Tongue (tissue), 2 donors: ENCODE data around the gene MAST3. TPM values are rescaled to one million over a fixed set of nuclear protein-coding genes. Genes with fewer than 3 reads are reported as not detected.
"Not testable (repeated sequence)": the region's sequence is repeated elsewhere in the genome, so short reads cannot be mapped to it uniquely, and the experiment has no call there.

Source experiments
- DNase-seq: peaks from one replicate; pipeline ENCODE4 v3.0.0-alpha.2; 2015
- total RNA-seq: library from RNA; depleted of rRNA; stranded (reverse); fragments of >200 nt; gene quantifications from one replicate; pipeline ENCODE4 v1.2.3, GENCODE V29; 2014

The MAST3 gene
- total RNA-seq, 1 donor from 2014 or later = 4.9 TPM

DNA sequence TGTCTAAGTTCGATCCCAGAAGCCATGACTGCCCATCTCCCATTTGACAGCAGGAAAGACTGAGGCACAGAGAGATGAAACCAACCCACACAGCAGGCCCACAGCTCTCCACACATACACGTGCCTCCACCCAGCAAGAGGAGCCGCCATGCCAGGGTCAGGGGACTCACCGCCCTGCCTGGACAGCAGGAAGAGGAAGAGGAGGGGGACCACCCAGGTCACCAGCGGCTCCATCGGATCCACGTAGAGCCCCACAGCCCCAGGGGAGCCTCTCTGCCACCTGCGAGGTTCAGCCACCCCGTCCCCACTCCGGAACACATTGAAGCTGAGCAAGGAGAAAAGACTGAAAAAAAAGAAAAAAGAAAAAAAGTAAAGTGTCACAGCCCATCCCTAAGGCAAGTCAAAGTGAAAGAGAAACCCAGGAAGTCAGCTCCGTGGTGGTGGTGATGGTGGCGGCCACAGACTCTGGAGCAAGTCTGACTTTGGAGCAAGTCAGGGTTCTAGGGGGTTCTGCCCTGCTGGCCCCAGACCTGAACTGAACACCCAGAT is 10.9 kb upstream of the MAST3 start, which contains the start of gene IL12RB1:
TSS of gene IL12RB1 (minus strand) at position 345 of the 549 bp plus-strand sequence. CDS start at position 234, 111 bp downstream.
- no peak for DNase-seq

DNA sequence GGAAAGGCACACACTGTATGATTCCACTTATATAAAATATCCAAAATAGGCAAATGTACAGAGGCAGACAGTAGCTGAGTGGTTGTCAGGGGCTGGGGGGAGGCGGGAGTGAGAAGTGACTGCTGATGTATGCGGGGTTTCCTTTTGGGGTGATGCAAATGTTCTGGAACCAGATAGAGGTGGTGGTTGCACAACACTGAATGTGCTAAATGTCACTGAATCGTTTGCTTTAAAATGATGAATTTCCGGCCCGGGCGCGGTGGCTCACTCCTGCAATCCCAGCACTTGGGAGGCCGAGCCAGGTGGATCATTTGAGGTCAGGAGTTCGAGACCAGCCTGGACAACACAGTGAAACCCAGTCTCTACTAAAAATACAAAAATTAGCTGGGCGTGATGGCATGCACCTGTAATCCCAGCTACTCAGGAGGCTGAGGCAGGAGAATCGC is 8.5 kb upstream of the MAST3 start:
- not testable (repeated sequence) for DNase-seq

DNA sequence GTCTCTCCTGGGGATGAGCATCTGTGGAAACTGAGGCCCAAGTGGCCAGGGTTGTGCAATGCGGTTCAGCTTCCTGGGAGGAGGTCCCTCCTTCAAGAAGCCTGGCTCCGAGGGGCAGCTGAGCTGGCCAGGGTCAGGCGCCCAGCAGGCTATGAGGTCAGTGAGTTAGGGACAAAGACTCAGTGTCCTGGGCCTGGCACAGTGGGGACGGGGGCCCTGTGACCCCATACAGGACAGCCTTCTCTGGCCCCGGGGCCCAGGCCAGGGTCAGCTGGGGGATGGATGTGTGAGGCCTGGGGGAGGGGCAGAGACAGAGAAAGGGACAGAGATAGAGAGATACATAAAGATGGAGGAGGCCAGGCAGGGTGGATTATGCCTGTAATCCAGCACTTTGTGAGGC is 7.9 kb upstream of the MAST3 start:
- no peak for DNase-seq

DNA sequence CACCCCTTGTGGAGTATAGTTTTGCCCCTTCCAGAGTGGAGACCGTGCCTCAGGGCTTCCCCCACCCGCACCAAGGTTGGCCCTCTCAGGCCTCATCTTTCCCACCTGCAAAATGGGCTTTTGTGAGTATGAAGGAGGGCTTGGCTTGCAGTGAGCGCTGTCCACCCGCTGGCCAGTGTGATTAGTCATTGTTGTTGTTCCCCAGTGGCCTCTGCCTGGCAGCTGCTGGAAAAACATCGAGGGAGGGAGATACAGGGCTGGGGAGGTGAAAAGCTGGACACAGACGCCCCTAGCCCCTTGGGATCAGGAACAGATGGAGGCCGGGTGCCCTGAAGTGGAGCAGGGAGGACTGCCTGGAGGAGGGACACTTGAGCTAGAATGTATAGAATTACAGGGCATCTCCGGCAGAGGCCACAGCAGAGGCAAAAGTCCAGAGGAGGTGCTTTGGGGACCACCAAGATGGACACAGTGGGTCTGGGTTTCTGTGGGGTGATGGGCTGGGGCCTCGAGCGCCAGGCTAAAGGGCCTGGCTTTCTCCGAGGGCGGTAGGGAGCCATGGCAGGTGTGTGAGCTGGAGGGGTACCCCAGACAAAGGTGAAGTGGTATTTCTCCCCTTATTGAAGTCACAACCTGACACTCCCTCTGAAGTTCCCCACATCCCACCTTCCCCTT is 6.9 kb upstream of the MAST3 start:
- DNase-seq = no peak

DNA sequence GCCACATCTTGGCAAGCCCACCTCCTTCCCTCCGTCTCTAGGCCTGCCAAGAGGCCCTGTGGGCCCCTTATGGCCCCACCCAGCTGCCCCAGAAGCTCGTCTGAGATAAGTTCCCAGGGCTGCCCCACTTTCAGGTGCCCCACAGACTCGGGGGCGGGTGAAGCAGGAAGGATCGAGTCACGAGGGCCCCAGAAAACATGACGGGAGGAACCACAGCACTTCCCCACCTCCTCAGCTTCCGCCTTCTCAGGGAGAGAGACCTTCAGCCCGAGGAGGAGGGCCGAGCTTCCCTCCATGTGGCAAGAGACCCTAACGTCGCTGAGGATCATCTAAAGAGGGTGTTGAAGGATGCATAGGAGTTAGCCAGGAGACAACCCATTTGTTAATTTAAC is 6.4 kb upstream of the MAST3 start:
- DNase-seq = peak; percentile 13

DNA sequence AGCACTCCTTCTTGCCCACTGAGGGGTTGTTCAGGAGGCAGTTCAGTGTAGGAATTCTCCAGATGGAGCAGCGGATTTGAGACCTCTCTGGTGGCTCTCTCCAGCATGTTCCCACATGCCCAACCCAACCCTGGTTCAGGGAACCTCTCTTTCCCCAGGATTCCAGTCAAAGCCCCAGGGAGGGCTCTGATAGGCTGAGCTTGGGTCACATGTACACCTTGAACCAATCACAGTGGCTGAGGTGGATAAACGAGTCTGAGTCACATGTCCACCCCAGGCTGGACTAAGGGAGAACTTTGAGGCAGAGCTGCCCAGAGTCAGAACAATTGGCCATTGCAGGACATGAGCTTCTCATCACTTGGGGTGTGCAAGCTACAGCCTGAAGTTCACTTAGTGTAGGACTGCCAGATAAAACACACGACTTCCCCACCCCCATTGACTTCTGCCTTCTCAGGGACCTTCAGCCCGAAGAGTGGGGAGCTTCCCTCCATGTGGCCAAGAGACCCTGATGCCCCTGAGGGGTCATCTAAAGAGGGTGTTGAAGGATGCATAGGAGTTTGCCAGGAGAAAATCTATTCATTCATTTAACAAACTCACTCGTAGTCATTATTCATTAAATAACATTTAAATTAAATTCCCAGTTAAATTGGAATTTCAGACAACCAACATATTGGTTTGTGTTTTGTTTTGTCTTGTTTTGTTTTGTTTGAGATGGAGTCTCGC is 4.0 kb upstream of the MAST3 start:
- no peak for DNase-seq

DNA sequence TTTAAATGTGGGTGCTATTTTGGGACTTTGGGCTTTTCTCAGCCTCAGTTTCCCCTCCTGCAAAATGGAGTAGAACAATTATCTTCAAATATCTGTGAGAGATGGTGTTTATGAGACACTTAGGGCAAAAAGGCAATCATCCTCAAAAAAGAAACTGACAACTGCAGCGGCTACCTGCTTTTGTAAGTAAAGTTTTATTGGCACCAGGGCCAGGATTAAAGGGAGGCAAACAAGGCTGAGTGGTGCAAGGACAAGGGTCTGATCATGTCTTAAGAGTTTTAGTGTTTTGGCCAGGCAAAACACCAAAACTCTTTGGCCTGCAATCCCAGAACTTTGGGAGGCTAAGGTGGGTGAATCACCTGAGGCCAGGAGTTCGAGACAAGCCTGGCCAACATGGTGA is 1.3 kb upstream of the MAST3 start:
- DNase-seq = no peak

DNA sequence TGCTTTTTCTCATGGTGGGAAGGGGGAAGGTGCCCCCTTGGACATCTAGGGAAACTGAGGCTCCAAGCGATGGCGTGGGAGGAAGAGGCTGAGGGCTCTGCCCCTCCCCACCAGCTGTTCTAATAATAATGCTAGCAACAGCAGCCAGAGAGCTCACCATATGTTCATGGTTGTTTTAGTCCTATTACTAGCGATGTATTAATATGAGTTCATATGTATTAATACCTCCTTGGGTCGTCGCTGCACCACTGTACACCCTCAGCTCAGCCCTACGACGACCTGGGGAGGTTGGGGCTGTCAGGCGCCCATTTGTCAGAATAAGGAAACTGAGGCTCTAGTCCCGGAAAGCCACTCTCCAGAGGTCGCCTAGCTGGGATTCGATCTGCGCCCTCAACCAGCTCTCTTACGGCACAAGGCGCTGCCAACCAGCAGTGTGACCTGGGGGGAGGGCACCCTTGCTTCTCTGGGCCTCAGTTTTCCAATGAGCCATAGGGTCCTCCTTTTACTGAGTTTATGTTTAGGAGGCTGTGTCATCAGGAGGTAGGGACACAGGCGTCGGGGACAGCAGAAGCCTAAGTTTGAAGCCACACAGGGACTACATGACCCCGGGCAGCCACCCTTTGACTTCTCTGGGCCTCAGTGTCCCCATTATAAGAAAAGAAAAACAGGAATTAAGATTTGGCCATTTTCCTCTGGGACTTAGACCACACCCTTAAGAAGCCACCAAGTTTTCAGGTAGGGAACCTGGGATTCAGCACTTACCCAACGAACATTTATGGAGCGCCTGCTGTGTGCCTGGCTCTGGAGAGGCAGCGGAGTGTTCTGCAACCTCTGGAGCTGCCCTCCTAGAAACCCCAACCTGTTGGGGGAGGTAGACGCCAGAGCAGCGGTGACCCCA is 664 bp downstream of the MAST3 start:
- no peak for DNase-seq

DNA sequence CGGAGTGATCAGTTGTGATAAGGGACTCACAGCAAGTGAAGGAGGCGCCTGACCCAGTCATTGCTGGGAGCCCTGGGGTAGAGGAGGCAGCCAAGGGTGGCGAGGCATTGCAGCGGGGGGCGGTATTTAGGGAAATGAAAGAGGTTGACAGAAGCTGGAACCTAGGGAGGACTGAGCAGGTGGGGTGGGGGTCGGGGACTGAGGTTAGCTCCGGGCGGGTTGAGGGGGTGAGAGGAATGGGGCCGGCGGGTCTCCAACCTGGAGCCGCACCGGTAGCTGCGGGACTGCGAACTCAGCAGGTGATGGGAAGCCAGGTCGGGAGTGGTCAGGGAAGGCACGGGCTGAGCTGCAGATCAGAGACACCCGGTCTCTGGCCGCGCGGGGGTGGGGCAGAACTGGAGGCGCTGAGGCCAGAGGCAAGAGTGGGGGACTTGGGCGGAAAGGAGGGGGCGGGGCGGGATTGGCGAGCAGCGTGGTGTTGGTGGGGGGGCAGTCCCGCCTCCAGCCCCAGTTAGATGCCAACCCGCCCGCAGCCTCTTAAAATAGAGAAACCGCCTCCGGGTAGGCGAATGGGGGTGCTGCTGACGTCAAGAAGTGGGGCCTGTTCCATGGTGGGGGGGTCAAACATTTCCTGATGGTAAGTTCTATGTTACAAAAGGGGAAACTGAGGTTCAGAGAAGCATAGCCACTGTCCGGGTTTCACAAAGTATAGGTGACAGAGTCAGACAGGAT is 1.5 kb downstream of the MAST3 start:
- DNase-seq = no peak

DNA sequence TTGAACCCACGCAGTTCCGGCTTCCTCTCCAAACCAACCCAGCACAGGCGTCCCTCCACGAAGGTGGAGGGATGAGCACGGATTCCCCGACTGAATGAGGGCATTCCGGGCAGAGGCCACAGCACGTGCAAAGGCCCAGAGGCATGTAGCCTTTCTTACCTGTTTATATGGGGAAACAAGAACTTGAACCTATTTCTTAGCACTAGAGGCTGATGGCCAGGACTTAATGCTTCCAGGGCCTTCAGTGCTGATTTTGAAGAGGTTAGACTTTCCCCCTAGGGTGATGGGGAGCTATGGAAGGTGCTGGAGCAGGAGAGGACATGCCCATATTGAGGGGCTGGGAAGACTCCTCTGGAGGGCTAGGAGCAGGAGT is 2.0 kb downstream of the MAST3 start:
- no peak for DNase-seq

DNA sequence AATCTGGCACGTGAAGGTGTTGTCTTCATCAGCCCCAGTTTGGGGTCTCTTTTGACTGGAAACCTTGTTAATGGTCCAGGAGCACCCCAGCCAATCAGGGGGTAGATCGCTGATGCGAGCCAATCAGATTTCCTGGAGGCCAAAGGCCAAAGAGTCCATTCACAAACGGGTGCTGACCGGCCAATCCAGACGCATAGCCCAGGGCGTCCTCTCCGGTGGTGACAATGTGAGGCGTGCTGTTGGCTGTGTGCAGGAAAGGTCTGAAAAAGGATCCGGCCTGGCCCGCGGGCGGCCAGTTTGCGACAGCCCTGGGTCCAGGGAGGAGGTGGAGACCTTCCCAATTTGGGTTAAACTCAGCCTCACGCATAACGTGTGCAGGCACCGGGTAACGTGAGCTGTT is 3.1 kb downstream of the MAST3 start:
- no peak for DNase-seq

DNA sequence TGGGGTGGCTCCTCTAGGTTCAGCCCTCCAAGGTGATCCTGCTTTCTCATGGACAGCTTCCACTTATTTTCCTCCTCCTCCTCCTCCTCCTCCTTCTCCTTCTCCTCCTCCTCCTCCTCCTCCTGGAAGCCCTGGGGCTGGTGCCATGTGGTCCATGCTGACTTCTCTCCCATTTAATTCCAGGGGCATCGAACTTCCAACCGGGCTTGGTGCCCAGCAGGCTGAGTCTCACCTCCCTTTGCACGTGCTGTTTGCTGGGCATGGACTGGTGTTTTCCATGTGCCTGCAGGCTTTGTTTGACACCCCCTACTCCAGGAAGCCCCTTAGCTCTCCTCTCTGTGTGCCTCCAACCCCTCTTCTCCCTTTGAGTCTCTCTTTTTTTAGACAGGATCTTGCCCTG is 3.7 kb downstream of the MAST3 start:
- DNase-seq = no peak

DNA sequence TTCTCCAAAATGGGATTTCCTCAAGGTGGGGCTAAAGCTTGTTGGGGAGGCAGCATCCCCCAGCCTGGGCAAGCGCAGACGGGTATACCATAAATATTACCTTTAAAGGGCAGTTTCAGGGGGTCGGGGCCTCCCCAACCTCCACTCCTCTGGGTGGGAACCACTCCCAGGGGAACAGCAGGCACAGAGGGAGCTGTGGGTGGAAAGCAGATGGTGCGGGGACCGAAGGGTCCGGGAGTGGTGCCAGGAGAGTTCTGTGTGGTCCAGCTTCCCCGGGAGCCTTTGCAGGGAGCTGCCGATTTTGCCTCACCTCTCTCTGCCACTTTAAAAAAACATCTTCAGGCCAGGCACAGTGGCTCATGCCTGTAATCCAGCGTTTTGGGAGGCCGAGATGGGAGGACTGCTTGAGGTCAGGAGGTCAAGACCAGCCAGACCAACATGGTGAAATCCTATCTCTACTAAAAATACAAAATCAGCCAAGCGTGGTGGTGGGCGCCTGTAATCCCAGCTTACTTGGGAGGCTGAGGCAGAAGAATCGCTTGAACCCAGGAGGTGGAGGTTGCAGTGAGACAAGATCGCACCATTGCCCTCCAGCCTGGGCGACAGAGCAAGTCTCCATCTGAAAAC is 5.5 kb downstream of the MAST3 start:
- DNase-seq = no peak

DNA sequence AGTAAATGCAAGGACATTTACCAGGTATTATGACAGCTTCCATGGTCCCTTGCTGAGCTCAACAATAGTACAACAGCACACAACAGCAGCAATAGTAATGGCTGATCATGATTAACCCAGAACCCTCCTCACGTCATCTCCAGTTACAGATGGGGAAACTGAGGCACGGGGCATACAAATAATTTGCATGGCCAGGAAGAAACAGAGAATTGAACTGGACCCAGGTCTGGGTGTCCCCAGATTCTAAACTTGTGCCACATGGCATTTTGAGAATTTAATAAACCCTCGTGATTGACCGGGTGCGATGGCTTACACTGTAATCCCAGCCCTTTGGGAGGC is 7.2 kb downstream of the MAST3 start:
- DNase-seq = no peak

DNA sequence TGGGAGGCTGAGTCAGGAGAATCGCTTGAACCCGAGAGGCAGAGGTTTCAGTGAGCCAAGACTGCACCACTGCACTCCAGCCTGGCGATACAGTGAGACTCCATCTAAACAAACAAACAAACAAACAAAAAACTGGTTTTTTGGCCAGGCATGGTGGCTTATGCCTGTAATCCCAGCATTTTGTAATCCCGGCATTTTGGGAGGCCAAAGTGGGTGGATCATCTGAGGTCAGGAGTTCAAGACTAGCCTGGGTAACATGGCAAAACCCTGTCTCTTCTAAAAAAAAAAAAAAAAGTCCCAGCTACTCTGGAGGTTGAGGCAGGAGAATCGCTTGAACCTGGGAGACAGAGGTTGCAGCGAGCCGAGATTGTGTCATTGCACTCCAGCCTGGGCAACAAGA is 7.7 kb downstream of the MAST3 start:
- DNase-seq = not testable (repeated sequence)

DNA sequence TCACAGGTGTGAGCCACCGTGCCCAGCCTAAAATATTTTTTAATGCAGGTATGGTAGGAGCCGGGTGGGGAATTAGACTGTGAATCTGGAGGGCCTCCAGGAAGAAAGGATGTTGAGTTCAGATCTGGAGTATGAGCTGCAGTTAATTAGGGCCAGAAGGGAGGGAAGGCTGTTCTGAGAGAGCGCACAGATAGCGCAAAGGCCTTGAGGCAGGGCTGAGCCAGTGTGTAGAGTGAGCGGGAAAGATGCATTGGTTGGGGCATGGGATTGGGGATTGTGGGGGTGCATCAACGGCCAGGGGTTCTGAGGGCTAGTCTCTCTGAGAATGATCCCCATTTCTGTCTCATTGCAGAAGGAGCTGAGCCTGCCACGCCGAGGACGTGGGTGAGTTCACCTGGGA is 9.7 kb downstream of the MAST3 start:
- no peak for DNase-seq

DNA sequence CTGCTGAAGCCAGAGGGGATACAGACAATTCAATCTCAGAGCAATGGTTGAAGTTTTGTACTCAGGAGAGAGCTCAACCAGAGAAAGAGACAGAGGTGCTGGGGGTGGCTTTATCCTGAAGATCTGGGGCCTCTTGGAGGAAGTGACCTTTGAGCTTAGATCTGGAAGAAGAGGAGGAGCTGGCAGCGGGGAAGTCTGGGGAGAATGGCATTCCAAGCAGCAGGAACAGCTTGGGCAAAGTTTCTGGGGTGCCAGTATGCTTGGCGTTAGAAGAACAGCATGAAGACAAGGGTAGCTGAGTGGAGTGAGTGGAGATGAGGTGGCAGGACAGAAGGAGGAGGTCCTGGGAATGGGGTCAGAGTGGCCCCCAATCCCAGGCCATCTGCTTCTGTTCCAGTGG is 11.3 kb downstream of the MAST3 start:
- DNase-seq = no peak

DNA sequence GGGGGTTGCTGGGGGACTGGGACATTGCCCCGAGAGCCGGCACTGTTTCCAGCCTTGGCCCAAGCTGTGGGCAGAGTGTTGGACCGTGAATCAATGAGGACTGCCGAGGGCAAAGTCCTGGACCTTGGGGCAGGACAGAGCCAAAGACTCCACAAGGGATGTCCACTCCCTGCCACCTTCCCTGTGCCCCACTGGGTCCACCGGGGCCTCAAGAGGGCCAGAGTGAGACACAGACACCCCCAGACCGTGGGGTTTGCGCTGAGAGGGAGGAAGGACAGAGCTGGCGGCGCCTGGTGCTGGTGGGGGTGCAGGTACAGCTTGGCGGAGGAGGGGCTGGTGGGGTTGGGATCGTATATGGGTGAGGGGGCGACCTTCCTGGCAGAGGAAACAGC is 11.8 kb downstream of the MAST3 start:
- no peak for DNase-seq

DNA sequence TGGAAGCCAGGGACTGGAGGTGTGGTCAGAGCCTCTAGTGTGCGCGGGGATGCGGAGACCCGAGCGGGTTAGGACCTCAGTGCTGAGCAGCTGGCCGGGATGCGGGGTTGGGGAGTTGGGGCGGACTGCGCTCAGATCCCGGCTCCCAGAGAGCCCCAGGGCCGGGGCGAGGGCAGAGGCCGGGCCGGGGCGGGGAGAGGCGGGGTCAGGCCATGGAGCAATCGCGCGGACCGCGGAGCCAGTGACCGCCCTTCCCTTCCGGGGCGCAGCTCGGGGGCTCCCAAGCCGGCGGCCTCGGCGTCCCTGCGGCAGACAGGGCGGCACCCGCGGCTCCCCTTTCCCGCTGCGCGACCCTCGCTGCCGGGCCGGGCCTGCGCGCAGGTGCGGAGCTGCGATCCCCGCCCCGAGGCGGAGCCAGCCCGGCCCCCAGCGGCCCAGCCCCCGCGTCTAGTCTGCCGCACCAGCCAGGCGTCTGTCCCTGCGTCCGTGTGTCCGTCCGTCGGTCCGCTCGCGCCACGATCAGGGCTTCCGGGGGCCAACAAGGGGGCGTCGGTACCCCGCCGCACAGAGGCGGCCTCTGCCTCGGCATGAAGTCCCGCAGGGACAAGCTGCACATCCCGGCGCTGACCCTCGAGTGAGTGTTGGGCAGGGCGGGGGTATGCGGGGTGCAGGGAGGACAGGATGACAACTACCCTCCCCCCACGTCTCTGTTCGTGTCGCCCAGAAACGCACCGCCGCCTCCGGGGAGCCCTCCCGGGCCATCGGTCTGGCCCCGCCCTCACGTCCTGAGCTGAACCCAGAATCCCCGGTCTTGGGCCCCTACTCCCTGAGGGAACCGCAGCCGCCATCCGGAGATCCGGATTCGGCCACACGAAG is 12.4 kb downstream of the MAST3 start:
- DNase-seq = peak; percentile 20

DNA sequence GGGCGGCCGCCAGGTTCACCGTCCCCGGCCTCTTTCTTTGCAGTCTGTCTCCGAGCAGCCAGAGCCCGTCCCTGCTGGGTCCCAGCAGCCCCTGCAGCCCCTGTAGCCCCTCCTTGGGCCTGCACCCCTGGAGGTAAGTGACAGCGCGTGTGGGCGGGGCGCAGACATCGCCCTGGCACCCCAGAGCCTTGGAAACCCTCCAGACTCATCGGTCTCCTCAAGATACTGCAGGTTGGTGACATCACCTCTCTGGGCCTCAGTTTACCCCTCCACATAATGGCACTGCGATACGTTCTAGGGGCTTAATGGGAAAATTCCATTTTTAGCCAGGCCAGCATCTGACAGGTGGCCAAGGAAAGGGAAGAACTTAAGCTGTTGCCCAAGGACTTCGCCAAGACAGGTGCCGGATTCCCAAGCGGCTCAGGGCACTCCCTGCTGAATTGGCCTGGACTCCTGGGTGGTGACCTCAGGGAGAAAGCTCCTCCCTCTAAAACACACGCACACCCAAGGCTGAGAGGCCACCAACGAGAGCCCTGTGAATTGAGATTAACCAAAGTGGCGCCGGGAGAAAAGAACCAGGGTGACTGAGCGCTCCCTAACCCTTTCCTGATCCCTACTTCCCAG is 13.1 kb downstream of the MAST3 start:
- DNase-seq = peak; percentile 37
